GM23248 (cell line): Measurements from ENCODE around the gene CACNA1C. TPM values are rescaled to one million over a fixed set of nuclear protein-coding genes. Genes with fewer than 3 reads are reported as not detected.

ENCODE experiments used
- DNase-seq: peaks from one replicate; pipeline ENCODE4 v3.0.0-alpha.2; 2015
- H2AFZ ChIP-seq: fragments of 200-600 bp; sonication (generic); 2 replicates; pipeline ENCODE4 v1.6.1; 2016; ENCODE audit warnings: antibody characterized with exemption
- H3F3A ChIP-seq: fragments of 200-600 bp; sonication (generic); 2 replicates; pipeline ENCODE4 v1.6.1; 2016; ENCODE audit warnings: mild to moderate bottlenecking, antibody characterized with exemption, mixed run types; ENCODE audit not compliant: insufficient read depth
- H3K27ac ChIP-seq: fragments of 200-600 bp; sonication (generic); 2 replicates; pipeline ENCODE4 v1.5.1; 2016; ENCODE audit warnings: mild to moderate bottlenecking
- H3K27me3 ChIP-seq: fragments of 200-600 bp; sonication (generic); replicated peaks from 2 replicates; pipeline ENCODE4 v1.6.1; 2016; ENCODE audit warnings: mild to moderate bottlenecking; ENCODE audit not compliant: insufficient read depth
- H3K36me3 ChIP-seq: fragments of 200-600 bp; sonication (generic); 2 replicates; pipeline ENCODE4 v1.6.1; 2016; ENCODE audit warnings: low read depth, mild to moderate bottlenecking
- H3K4me1 ChIP-seq: fragments of 200-600 bp; sonication (generic); 2 replicates; pipeline ENCODE4 v1.6.1; 2016; ENCODE audit warnings: mild to moderate bottlenecking; ENCODE audit not compliant: insufficient read depth
- H3K4me2 ChIP-seq: fragments of 200-600 bp; sonication (generic); one replicate; pipeline ENCODE4 v1.6.1; 2016; ENCODE audit warnings: mild to moderate bottlenecking; ENCODE audit not compliant: unreplicated experiment
- H3K4me3 ChIP-seq: fragments of 200-600 bp; sonication (generic); 2 replicates; pipeline ENCODE4 v1.5.1; 2016; ENCODE audit warnings: mild to moderate bottlenecking
- H3K79me2 ChIP-seq: fragments of 200-600 bp; sonication (generic); 2 replicates; pipeline ENCODE4 v1.6.1; 2016; ENCODE audit warnings: mild to moderate bottlenecking; ENCODE audit not compliant: insufficient read depth
- H3K9ac ChIP-seq: fragments of 200-600 bp; sonication (generic); 2 replicates; pipeline ENCODE4 v1.6.1; 2016; ENCODE audit warnings: mild to moderate bottlenecking
- H3K9me2 ChIP-seq: fragments of 200-600 bp; sonication (generic); 2 replicates; pipeline ENCODE4 v1.6.1; 2016; ENCODE audit warnings: mixed run types, mild to moderate bottlenecking, moderate library complexity; ENCODE audit not compliant: insufficient read depth
- H3K9me3 ChIP-seq: fragments of 200-600 bp; sonication (generic); one replicate; pipeline ENCODE4 v1.6.1; 2017; ENCODE audit warnings: low read depth
- H4K20me1 ChIP-seq: fragments of 200-600 bp; sonication (generic); 2 replicates; pipeline ENCODE4 v1.6.0; 2016; ENCODE audit not compliant: insufficient read depth
- EZH2 ChIP-seq: fragments of 200-600 bp; sonication (generic); IDR thresholded peaks from 2 replicates; pipeline ENCODE4 v1.6.1; 2018; ENCODE audit warnings: antibody characterized with exemption, mild to moderate bottlenecking; ENCODE audit not compliant: insufficient read depth, poor library complexity, severe bottlenecking
- EZH2phosphoT487 ChIP-seq: fragments of 200-600 bp; sonication (generic); IDR thresholded peaks from 2 replicates; pipeline ENCODE4 v1.6.1; 2018; ENCODE audit warnings: antibody characterized with exemption, moderate library complexity, mild to moderate bottlenecking, low read depth; ENCODE audit not compliant: insufficient read depth
- WGBS, 2 experiments: methylation state at CpG; one replicate each; pipeline ENCODE4 v1.1.6; 2015 to 2017; ENCODE audit warnings: low lambda C conversion rate in 2 of 2, low coverage in 1 of 2; ENCODE audit errors: missing lambda C conversion rate in 2 of 2; 5-methylcytosine and 5-hydroxymethylcytosine counted together
- in situ Hi-C: fragments of 300-500 bp; cut with MboI; formaldehyde crosslinking; loops from 2 replicates; pipeline ENCODE4 v1.15.0; 2020
- polyA plus RNA-seq: library from polyadenylated mRNA; unstranded; fragments of >200 nt; fragmentation: Nextera tagmentation; extraction: Ambion mirVana; gene quantifications from 2 replicates; pipeline ENCODE4 v1.2.1, GENCODE V29; 2016
- total RNA-seq: library from RNA; depleted of rRNA; stranded (reverse); fragments of >200 nt; shearing (Covaris generic); gene quantifications from 2 replicates; pipeline ENCODE4 v1.2.3, GENCODE V29; 2014

The CACNA1C gene
- total and polyA plus RNA-seq, 2 experiments from 2014 or later, result 4.9 to 11.5 TPM

GRCh38 chr12:2619136-2619535, 566.3 kb downstream of the CACNA1C start:
- H2AFZ ChIP-seq, result no peak overlapping the region
- DNase-seq, result no peak
- H3K4me3 ChIP-seq, result no peak overlapping the region
- no peaks in the 10 kb centered on the region for H4K20me1 ChIP-seq
- 95 to 100% methylated on average over 5 of the region's 5 CpGs for WGBS, 2 experiments
- no peaks in the 10 kb centered on the region for H3K27me3 ChIP-seq
- H3K36me3 ChIP-seq, result peaks cover 18% of the 10 kb centered on the region; the same call in 1 of the 2 replicates
- in situ Hi-C loops, result no loop called here
- H3K27ac ChIP-seq, result no peak overlapping the region
- H3K9me3 ChIP-seq, result no peaks in the 10 kb centered on the region
- H3K79me2 ChIP-seq, result no peaks in the 10 kb centered on the region
- H3K9ac ChIP-seq, result no peak overlapping the region
- H3K4me1 ChIP-seq, result peaks cover 7% of the 10 kb centered on the region
- no peak for TF ChIP-seq EZH2
- no peak for TF ChIP-seq EZH2phosphoT487
- no peak overlapping the region for H3K4me2 ChIP-seq
- H3F3A ChIP-seq, result peaks cover 14% of the 10 kb centered on the region
- H3K9me2 ChIP-seq, result no peaks in the 10 kb centered on the region

GRCh38 chr12:2622460-2622859, 569.7 kb downstream of the CACNA1C start:
- Histone ChIP-seq H2AFZ (no peak overlapping the region), H3K4me2 (no peak overlapping the region), H4K20me1 (no peaks in the 10 kb centered on the region), H3K4me3 (no peak overlapping the region), H3K9me3 (no peaks in the 10 kb centered on the region), H3K9ac (no peak overlapping the region), H3F3A (no peaks in the 10 kb centered on the region), H3K27me3 (no peaks in the 10 kb centered on the region), H3K79me2 (no peaks in the 10 kb centered on the region), H3K27ac (no peak overlapping the region), H3K36me3 (peaks cover 18% of the 10 kb centered on the region; the same call in 1 of the 2 replicates), H3K9me2 (no peaks in the 10 kb centered on the region), H3K4me1 (no peaks in the 10 kb centered on the region)
- no peak for DNase-seq
- TF ChIP-seq EZH2 (no peak), EZH2phosphoT487 (no peak)
- WGBS, 2 experiments, result 95 to 99% methylated on average over 6 of the region's 6 CpGs
- in situ Hi-C loops, result no loop called here

GRCh38 chr12:2623472-2623871, 570.7 kb downstream of the CACNA1C start:
- no peaks in the 10 kb centered on the region for H3K9me2 ChIP-seq
- 86 to 89% methylated on average over 5 of the region's 5 CpGs for WGBS, 2 experiments
- H3F3A ChIP-seq, result no peaks in the 10 kb centered on the region
- peaks cover 18% of the 10 kb centered on the region; the same call in 1 of the 2 replicates for H3K36me3 ChIP-seq
- no peak overlapping the region for H3K9ac ChIP-seq
- no peak for TF ChIP-seq EZH2
- no peak for TF ChIP-seq EZH2phosphoT487
- no peaks in the 10 kb centered on the region for H3K4me1 ChIP-seq
- H3K79me2 ChIP-seq, result no peaks in the 10 kb centered on the region
- no peaks in the 10 kb centered on the region for H3K9me3 ChIP-seq
- in situ Hi-C loops, result no loop called here
- H3K4me3 ChIP-seq, result no peak overlapping the region
- H3K4me2 ChIP-seq, result no peak overlapping the region
- no peaks in the 10 kb centered on the region for H4K20me1 ChIP-seq
- H3K27ac ChIP-seq, result no peak overlapping the region
- no peaks in the 10 kb centered on the region for H3K27me3 ChIP-seq
- no peak overlapping the region for H2AFZ ChIP-seq
- DNase-seq, result no peak

- H4K20me1 ChIP-seq, result no peaks in the 10 kb centered on the region
- no peak for TF ChIP-seq EZH2phosphoT487
- TF ChIP-seq EZH2, result no peak
- peaks cover 9% of the 10 kb centered on the region; the same call in 1 of the 2 replicates for H3K36me3 ChIP-seq
- no peak overlapping the region for H3K4me3 ChIP-seq
- H3K4me1 ChIP-seq, result no peaks in the 10 kb centered on the region
- H3K9me2 ChIP-seq, result no peaks in the 10 kb centered on the region
- H3K4me2 ChIP-seq, result no peak overlapping the region
- no peaks in the 10 kb centered on the region for H3K27me3 ChIP-seq
- no peaks in the 10 kb centered on the region for H3F3A ChIP-seq
- in situ Hi-C loops, result no loop called here
- H3K79me2 ChIP-seq, result no peaks in the 10 kb centered on the region
- H3K27ac ChIP-seq, result no peak overlapping the region
- H3K9ac ChIP-seq, result no peak overlapping the region
- H2AFZ ChIP-seq, result no peak overlapping the region
- no peaks in the 10 kb centered on the region for H3K9me3 ChIP-seq
- DNase-seq, result peak; percentile 73
- 78 to 80% methylated on average over 19 of the region's 19 CpGs for WGBS, 2 experiments
Measured at GRCh38 chr12:2624543-2625288, 571.9 kb downstream of the CACNA1C start.
